Raji (cell line): Measurements from ENCODE around the gene FAM222B.

Experiments used
- POLR2A ChIP-seq: IDR thresholded peaks from 2 replicates; pipeline ENCODE4 v1.6.1; 2011; ENCODE audit warnings: low read depth, low read length, control low read depth; ENCODE audit not compliant: insufficient read depth

FAM222B gene

DNA sequence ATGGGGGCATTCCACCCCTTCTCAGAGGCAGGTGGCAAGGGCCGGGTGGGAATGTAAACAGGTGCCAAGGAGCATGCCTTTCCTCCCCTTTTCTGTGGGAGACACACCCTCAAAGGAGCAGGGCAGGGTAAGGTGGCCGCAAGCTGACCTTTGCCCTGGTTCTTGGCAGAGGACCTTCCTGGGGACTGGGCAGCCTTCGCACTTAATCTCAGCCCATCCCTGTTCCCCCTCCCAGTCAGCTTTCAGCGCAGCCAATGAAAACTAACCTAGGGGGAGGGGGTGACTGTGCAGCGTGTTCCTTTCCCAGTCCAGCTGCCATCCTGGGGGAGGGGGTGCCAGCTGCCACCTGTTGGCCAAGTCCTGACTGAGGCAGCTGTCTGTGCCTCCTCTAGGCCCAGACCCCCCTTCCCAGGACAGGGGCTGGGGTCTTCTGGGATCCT lies 96.0 kb downstream of the FAM222B start:
- no peak for TF ChIP-seq POLR2A

DNA sequence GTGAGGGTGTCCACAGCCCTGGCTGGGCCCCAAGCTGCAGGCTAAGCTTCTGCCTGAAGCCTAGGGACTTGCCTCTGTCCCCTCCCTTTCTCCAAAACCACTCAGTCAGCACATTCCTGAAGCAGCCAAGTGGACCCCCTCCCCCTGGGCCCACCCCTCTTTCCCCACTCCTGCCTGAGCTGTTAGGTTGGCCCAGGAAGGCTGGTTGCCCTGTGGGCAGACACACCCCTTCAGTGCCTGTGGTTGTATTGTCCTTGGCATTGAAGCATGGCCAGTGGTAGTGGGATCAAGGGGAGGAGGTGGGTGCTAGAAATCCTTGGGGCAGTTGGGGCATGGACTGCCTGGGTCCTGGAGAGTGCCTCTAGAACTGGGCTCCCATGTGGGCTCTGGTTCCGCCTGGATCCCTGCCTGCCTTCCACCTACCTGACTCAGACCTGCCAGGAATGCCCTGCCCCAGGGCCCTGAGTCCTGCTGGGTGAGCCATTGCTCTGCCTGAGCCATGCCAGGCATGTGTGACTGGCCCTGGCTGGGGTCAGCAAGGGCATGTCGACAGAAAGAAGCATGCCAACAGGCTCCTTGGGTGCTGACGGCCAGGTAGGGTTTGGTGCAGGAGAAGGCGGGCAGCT lies 96.7 kb downstream of the FAM222B start:
- TF ChIP-seq POLR2A: no peak

DNA sequence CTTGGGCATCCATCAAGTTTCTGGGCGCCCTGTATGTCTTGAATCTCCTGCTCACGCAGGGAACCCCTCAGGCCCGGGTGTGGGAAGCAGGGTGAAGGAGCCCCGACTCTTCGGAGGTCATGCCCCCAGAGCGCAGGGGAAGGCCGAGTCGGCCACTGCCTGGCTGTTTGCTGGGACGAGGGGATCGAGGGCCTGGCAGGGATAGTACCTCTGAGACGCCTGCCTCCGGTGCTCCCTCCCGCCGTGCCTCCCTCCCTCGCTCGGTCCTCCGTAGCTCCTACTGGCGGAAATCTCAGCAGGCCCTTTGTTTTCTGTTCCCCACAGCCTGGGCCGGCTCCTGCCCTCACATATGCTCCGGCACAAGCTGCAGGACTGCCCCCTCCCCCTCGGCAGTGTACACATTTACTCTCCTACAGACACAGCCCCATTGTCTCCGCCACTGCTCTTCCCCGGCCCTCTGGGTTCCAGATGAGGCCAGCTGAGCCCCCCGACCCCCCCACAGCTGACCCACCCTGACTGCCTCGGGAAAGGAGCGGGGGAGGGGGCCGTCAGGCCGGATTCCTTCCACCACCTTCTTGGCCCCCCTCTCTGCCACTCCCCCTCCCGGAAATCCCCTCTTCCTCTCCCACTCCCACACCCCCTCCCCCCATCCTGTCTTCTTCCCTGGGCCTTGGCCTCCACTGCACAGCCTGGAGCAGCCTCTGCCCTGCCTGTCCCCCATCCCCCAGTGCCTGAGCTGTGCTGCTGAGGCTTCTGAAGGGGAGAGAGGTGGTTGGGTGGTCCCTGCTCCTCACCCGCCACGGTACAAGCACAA lies 97.4 kb downstream of the FAM222B start:
- peak; percentile 19; the same call in 1 of the 2 replicates for TF ChIP-seq POLR2A

DNA sequence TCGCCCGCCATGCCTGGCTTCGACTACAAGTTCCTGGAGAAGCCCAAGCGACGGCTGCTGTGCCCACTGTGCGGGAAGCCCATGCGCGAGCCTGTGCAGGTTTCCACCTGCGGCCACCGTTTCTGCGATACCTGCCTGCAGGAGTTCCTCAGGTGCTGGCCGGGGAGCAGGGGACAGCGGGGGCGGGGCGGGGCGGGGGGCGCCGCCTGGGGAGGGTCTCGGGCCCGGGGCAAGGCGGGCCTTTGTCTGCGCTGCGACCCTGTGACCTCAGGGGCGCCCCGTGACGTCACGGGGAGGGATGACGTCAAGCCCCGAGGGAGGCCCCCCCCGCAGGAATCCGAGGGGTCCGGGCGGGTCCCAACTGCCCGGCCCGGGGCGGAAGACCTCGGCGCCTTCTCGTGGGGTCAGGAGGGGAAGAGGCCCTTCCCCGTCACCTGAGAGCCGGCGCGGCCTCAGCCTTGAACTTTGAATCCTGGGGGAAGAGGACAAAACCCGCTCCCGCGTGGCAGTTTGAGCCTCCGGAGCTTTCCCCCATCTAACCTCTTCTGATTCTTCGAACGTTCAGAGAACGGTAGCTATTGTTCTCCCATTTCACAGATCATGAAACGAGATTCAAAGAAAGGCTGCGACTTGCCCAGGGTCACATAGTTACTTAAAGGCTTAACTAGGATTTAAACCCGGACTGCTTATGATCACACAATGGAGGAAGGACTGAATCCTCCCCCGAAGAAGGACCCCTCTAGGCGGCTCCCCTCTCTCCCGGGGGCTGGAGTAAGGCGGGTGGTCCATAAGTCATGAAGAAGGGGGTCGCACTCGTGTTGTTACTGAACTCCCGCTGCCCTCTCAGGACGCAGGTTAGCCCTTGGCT lies 98.3 kb downstream of the FAM222B start:
- peak; percentile 43 for TF ChIP-seq POLR2A

DNA sequence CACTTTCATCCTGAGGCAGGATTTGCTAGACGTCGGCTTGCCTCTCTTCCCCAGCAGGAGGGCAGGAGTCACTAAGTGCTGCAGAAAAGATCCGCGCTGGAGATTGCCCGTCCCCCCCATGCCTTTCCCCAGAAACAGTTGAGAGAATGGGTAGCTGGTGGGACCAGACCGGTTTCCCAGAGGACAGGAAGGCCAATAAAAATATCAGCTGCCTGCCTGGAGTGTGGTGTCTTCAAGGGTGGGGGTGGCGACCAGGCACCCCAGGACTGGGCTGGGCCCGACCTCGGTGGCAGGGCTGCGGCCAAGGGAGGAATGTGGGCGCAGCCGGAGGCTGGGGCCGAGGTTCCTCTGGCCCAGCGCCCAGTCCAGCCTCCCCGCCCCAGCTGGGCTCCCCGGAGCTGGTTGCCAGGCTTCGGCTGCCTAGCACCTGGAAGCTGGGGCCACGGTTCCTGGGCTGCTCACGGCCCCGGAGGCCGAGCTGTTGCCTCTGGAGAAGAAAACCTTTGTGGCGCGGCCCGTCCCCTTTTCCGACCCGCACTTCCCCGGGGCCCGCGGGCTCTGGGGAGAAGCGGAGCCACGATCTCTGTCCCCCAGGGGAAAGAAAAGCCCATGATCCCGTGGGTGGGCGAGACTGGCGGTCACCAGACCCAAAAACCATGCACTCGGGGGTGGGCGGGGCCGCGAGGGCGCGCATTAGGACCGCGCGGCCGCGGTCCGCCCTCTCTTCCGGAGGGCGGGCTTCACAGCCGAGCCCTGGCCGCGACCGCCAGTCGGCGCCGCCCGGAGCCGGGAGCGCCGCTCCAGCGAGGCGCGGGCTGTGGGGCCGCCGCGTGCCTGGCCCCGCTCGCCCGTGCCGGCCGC lies 99.1 kb downstream of the FAM222B start, which contains the start of gene TRAF4:
TRAF4 (plus strand) TSS at position 769 of the 861 bp plus-strand sequence. CDS start 102 bp downstream, outside the sequence.
- peak; percentile 86 for TF ChIP-seq POLR2A

DNA sequence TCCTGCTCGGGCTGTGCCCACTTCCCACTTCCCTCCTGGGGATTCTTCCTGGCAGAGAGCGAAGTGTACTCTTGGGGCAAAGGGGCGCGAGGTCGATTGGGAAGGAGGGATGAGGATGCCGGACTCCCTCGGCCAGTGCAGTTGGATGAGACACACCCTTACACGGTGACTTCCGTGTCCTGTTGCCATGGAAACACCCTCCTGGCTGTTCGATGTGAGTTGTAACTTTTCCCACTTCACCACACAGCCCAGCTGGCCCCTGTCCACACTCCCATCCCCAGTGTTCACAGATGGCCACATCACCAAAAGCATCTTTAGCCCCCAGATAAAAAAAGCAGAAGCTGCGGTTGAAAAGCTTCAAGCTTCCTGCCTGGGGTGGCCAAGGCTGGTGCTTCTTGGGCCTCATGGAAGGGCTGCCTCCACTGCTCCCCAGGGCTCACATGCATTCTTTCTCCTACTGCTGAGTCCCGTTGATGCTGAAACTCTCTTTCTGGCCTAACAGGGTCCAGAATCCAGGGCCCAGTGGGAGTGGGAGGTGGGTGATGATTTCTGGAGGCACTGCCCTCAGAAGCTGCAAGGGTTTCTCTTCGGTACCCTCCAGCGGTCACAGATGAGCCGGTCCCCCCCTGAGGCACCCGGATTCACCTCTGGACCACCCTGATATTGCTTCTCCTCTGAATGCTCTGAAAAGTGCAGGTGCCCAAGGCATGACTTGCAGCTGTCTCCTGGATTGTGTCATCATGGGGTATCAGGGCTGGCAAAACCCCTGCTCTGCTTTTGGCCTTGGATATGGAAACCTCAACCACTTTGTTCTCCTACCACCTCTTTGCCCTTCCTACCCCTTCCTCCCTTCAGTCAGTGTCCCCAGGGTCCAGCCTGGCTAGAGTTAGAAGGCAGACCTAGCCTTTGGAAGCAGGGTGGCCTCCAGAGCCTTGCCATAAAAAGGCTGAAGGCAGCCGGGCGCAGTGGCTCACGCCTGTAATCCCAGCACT lies 100.9 kb downstream of the FAM222B start:
- peak; percentile 53 for TF ChIP-seq POLR2A

DNA sequence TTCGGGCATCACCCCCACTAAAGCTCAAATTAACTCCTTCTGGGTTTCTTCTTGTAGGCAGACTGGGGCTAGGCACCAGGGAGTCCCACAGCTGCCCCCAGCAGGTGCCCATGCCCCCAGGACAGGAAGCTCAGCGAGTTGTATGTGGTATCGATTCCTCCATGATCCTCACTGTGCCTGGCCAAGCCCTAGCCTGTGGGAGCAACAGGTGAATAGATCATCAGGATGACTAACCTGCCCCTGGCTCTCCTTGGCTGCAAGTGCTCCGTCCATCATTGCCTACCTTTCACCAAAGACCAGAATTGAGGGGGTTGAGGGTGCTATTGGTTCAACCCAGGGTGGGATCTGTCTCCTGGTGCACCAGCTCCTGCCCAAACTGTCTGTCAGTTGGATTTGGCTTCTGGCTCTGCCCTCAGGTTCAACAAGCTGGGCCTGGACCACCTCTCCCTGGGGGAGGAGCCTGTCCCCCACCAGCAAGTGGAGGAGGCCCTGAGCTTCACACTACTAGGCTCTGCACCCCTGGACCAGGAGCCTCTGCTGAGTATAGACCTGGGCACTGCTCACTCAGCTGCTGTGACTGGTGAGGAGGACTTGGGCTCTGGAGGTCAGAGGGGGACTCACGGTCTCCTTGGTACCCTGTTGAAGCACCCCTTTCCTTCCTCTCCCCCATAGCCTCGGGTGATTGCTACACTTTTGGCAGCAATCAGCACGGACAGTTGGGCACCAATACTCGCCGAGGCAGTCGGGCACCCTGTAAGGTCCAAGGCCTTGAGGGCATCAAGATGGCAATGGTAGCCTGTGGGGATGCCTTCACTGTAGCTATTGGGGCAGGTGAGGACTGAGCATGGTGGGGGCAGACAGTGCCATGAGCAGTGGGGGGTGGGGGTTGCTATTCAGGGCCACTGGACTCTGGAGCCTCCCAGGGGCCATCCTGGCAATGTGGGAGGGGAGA lies 101.9 kb downstream of the FAM222B start:
- TF ChIP-seq POLR2A: no peak

DNA sequence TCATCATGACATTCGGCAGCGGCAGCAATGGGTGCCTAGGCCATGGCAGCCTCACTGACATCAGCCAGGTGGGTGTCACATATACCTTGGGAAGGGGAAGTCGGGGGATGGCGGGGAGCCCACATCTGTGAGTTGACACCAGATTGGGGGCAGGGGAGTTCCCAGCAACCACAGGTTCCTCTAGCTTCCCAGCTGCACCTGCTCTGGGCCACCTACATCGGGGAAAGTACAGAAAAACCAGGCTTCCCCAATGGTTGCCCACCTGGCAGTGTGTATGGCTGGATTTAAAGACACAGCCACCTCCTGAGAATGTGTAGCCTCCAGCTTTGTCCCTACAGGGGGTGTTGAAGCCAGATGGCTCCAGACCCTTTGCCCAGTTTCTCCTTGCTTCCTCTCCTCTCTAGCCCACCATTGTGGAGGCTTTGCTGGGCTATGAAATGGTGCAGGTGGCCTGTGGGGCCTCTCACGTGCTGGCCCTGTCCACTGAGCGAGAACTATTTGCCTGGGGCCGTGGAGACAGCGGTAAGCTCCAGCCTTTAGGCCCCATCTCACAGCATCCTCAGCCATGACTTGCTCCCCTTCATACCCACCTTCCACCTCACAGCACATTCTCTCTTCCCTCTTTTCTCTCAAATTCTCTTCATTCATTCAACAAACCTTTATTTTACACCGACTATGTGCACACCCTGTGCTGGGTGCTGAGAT lies 103.8 kb downstream of the FAM222B start:
- TF ChIP-seq POLR2A: 0 out of 2 replicates have a peak, but pooled peaks have one; percentile 31

DNA sequence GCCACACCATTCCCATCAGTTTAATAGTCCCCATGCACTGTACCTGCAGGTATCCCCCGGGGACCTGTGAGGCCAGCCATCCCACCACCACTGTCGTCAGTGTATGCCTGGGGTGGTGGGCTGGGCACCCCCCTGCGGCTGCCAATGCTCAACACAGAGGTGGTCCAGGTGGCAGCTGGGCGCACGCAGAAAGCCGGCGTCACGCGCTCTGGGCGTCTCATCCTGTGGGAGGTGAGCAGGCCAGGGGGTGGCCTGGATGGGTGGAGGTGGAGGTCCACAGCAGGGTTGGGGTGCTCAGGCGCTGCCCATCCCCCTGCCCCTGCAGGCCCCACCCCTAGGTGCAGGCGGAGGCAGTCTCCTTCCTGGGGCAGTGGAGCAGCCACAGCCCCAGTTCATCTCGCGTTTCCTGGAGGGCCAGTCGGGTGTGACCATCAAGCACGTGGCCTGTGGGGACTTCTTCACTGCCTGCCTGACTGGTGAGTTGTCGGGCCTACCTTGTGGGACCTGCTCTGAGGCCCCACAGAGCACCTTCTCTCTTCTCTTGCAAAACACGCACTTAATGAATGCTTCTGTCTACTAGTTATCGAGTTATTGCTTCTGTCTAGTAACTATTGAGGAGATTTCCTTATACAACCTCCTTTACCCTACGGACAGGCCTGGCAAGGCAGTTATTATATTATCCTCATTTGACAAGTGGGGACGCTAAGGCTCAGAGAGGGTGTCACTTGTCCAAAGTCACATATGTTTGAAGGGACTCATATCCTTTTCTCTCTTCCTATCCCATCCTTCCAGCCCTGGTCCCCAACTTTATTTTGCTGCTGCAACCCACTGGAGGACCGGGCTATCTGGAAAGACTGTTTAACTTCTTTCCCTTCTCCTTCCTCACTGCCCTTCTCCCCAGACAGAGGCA lies 104.6 kb downstream of the FAM222B start:
- TF ChIP-seq POLR2A: peak; percentile 86

DNA sequence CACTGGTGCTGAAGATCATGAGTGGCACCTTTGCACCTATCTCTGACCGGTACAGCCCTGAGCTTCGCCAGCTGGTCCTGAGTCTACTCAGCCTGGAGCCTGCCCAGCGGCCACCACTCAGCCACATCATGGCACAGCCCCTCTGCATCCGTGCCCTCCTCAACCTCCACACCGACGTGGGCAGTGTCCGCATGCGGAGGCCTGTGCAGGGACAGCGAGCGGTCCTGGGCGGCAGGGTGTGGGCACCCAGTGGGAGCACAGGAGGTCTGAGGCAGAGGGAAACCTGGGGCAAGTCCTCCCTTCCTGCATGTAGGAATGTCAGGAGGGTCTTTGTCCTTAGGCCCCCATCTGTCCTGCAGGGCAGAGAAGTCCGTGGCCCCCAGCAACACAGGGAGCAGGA lies 105.3 kb downstream of the FAM222B start:
- no peak for TF ChIP-seq POLR2A
